ENCODE results near the gene ZNF318. TPM values are rescaled to one million over a fixed set of nuclear protein-coding genes. Genes with fewer than 3 reads are reported as not detected.
"Not testable (repeated sequence)": the region's sequence is repeated elsewhere in the genome, so short reads cannot be mapped to it uniquely, and the experiment has no call there.

Gene ZNF318
- 11.3 TPM for total RNA-seq
- long read RNA-seq, partial matches to known transcripts, result 0 of 1 reads
- long read RNA-seq, other reads (novel, unspliced or antisense), result 1 of 1 reads

DNA sequence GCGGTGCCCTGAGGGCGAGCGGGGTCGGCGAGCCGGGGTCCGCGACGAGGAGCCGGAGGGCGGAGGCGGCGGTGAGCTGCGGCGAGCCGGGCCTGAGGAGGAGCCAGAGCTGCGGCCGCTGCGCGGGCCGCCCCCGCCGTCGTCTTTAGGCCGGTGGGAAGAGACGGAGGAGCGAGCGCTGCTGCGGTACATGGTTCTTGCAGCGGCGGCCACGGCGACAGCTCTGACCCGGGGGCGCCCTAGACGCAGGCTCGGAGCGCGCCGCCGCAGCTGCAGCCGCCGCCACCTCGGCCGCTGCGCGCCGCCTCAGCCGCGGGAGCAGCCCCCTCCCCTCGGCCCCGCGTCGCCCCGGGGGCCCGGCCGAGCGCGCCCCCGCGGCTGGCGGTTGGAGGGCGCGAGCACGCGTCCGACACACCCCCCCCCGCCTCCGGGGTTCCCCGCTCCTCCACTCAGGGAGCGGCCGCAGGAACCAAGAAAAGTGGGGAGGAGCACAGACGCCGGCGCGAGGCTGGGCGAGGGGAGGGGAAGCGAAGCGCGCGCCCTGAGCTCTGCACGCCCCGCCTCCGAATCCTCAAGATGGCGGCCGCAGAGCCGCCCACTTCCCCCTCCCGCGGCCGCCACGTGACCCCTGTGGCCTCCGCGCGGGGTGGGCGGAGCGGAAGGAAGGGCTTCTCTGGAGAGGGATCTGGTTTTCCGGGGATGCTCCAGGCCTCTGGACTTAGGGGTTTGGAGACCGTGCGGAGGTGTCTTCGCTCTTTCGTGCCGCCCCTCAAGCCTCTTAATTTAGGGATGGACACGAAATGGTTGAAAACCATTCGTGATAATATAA is at the start of gene ZNF318:
Gene ZNF318 (minus strand): TSS at position 474 of the 829 bp plus-strand sequence. CDS start 282 bp downstream, at position 192.
- ATAC-seq (peak; percentile 99), DNase-seq (ENCODE audit: missing footprints) (peak; percentile 99)
- intact Hi-C loops (cut with DNase I), result loop anchor here (2.0 kb wide), 2 partner anchors 41 to 57 kb away; partner anchors contain the start of gene ABCC10

- ATAC-seq (no peak), DNase-seq (ENCODE audit: missing footprints) (no peak)
- intact Hi-C loops (cut with DNase I), result no loop called here
These were observed 47.5 kb upstream of the ZNF318 start for GRCh38 chr6:43416935-43417334.

DNA sequence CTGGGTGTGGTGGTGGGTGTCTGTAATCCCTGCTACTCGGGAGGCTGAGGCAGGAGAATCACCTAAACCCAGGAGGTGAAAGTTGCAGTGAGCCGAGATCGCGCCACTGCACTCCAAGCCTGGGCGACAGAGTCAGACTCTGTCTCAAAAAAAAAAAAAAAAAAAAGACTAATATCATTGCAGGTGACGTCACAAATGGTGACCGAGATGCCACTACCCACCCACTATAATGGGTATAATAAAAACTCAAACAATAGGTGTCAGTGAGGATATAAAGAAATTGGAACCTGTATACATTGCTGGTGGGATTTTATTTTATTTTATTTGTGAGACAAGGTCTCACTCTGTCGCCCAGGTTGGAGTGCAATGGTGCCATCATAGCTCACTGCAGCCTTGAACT is 45.8 kb upstream of the ZNF318 start:
- intact Hi-C loops (cut with DNase I); DNase-seq (ENCODE audit: missing footprints); ATAC-seq: not testable (repeated sequence)

- intact Hi-C loops (cut with DNase I), result no loop called here
- no peak for ATAC-seq
- no peak for DNase-seq (ENCODE audit: missing footprints)
These were observed 43.6 kb upstream of the ZNF318 start for GRCh38 chr6:43413002-43413401.

- intact Hi-C loops (cut with DNase I), result no loop called here
- no peak for DNase-seq (ENCODE audit: missing footprints)
- no peak for ATAC-seq
These were observed 43.1 kb upstream of the ZNF318 start for GRCh38 chr6:43412541-43412940.

DNA sequence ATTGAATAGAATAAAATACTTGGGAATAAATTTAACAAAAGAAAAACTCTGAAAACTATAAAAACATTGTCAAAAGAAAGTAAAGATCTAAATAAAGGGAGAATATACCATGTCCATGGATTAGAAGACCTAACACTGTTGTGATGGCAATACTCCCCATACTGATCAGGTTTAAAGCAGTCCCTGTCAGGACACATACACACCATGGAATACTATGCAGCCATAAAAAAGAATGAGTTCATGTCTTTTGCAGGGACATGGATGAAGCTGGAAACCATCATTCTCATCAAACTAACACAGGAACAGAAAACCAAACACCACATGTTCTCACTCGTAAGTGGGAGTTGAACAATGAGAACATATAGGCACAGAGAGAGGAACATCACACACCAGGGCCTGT is 41.3 kb upstream of the ZNF318 start:
- intact Hi-C loops (cut with DNase I); ATAC-seq; DNase-seq (ENCODE audit: missing footprints): not testable (repeated sequence)

DNA sequence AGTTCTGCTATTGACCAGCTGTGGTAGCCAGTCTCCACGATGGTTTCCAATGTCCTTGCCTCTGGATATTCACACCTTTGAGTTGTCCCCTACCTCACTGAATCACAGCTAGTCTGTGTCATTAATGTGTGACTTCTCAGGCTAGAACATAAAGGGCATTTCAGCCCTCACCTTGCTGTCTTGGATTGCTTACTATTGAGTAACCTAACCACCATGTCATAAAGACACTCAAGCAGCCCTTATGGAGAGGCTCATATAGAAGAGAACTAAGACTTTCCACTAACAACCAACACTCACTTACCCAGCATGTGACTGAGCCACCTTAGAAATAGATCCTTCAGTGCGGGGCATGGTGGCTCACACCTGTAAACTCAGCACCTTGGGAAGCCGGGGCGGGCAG is 38.8 kb upstream of the ZNF318 start:
- ATAC-seq (no peak), DNase-seq (ENCODE audit: missing footprints) (no peak)
- intact Hi-C loops (cut with DNase I), result no loop called here

DNA sequence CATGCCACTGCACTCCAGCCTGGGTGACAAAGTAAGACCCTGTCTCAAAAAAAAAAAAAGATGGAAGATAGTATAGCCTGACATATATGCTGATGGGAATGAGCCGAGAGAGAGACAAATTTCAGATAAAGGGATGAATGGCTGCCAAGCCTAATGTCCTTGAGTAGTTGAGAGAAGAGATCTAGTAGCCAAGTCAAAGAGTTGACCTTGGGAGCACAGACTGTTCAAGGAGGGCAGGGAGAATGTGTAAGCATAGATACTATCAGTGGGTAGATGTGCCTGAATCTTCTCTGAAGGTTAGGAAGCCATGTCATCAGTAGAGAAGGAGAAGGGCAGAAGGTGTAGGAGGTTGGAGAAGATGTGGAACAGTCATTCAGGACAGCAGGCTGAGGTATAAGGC is 37.8 kb upstream of the ZNF318 start:
- ATAC-seq, result no peak
- DNase-seq (ENCODE audit: missing footprints), result no peak
- intact Hi-C loops (cut with DNase I), result no loop called here

GRCh38 chr6:43405354-43405753 is 35.9 kb upstream of the ZNF318 start:
- DNase-seq (ENCODE audit: missing footprints) (no peak), ATAC-seq (no peak)
- intact Hi-C loops (cut with DNase I), result no loop called here

GRCh38 chr6:43402820-43403219 is 33.4 kb upstream of the ZNF318 start:
- intact Hi-C loops (cut with DNase I), result no loop called here
- ATAC-seq, result no peak
- DNase-seq (ENCODE audit: missing footprints), result no peak

- intact Hi-C loops (cut with DNase I), result no loop called here
- no peak for DNase-seq (ENCODE audit: missing footprints)
- ATAC-seq, result peak; percentile 71
These were observed 32.3 kb upstream of the ZNF318 start for GRCh38 chr6:43401730-43402129.

DNA sequence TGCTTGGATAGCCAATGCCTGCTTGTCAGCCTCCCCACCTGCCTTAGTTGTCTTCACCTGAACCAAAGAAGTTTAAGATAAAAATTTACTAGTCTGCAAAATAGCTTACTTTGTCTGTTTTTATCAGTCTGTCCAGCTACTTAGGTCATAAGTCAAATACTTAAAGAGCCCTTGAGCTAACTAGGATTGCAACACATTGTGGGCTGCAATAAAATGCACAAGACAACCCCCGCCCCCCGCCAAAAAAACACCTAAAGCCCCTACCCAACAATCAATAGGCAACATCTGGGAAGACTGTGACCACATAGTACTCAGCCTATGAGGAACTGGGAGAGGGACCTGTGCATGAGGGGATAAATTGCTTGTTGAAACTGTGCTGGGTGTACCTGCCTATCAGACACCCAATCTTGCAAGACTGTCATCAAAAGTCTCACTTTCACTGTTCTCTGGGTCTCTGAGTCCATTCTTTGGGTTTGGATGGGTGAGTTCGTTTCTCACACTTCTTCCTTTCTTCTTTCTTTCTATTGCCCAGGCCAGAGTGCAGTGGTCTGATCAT is 30.6 kb upstream of the ZNF318 start:
- DNase-seq (ENCODE audit: missing footprints), result no peak
- intact Hi-C loops (cut with DNase I), result no loop called here
- no peak for ATAC-seq

DNA sequence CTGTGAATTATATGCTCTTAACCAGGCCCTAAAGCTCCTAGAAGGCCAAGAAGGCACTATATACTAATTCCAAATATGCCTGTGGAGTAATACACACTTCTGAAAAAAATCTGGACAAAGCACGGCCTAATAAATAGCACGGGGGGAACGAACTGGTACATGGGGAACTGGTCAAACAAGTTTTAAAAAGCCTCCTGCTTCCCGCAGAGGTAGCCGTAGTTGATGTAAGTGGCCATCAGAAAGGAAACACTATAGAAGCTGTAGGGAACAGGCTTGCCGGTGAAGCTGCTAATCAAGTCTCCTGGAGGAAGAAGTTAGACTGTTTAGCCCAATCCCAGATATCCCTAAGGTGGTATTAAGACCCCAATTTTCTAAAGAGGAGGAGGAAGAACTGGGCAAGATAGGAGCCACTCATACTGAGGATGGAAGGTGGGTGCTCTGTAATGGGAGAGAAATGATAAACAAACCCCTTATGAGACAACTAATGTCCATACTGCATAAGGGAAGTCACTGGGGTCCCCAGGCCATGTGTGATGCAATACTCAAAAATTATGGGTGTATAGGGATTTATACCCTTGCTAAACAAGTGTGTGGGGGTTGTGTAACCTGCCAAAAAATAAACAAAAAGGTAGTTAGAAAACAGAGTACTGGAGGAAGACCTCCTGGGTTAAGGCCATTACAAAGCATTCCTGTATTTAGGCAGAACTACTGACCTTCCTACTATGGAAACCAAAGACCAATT is 27.1 kb upstream of the ZNF318 start:
- intact Hi-C loops (cut with DNase I), result no loop called here
- ATAC-seq, result no peak
- DNase-seq (ENCODE audit: missing footprints), result no peak

GRCh38 chr6:43395776-43396175 is 26.3 kb upstream of the ZNF318 start:
- intact Hi-C loops (cut with DNase I), result no loop called here
- ATAC-seq (no peak), DNase-seq (ENCODE audit: missing footprints) (no peak)

DNA sequence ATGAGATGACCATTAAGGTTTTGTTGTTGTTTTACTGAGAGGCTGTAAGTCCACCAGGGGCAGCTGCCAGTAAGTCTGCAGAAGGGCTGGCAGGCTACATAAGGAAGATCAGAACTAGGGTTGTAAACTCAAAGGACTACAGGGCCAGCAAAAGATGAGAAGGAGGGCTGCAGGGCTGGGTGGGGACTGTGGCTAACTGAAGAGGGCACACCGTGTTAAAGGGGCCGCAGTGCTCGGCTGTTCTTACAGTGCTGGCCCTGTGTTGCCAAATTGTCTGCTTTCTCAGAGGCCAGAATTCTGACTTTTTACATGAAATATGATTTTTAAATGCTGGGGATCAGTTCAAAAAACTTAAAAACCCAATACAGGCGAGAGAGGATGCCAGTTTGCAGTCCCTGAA is 25.5 kb upstream of the ZNF318 start:
- ATAC-seq (no peak), DNase-seq (ENCODE audit: missing footprints) (no peak)
- intact Hi-C loops (cut with DNase I), result no loop called here

DNA sequence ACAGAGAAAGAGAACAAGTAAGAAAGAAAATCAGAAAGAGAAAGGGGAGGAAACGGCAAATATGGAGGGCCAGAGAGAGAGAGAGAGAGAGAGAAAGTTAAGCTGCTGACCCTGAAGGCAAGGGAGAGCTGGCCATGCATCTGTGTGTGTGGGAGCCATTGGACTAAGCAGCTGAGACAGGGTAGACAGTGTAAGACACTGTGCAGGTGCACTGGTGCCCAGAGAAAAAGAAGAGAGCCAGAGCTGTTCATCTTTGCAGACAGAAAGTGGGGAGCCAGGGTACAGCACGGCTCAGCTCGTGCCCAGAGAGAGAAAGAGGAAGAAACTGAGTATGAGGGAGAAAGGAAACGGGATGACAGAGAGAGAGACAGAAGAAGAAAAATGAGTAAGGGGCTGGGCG is 24.2 kb upstream of the ZNF318 start:
- no peak for DNase-seq (ENCODE audit: missing footprints)
- ATAC-seq, result no peak
- intact Hi-C loops (cut with DNase I), result no loop called here

- DNase-seq (ENCODE audit: missing footprints); ATAC-seq; intact Hi-C loops (cut with DNase I): not testable (repeated sequence)
These were observed 23.7 kb upstream of the ZNF318 start for GRCh38 chr6:43393133-43393532.

DNA sequence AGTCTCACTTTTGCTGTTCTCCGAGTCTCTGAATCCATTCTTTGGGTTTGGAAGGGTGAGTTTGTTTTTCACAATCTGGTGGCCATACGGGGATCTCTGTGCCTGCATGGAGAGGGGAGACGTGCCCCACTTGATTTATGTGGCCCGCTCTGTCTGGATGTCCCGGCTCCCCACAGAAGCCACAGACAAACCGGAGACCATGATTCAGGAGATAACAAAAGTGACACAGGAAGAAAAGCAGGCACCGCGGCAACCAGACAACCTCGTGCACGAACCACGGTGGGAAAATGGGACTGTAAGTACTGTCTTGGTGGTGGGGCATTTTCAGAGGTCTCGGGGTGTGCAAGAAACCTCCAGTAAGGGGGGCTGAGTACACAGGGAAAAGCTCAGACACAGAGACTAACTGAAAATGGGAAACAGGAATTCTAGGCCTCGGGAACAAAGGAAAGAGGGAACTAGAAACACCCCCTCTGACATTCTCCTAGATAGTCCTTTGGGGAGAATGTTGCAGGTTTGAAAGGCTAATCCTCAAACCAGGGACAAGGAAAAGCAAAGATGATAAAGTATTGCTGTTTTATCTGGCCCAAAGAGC is 22.1 kb upstream of the ZNF318 start:
- ATAC-seq (no peak), DNase-seq (ENCODE audit: missing footprints) (no peak)
- intact Hi-C loops (cut with DNase I), result no loop called here

DNA sequence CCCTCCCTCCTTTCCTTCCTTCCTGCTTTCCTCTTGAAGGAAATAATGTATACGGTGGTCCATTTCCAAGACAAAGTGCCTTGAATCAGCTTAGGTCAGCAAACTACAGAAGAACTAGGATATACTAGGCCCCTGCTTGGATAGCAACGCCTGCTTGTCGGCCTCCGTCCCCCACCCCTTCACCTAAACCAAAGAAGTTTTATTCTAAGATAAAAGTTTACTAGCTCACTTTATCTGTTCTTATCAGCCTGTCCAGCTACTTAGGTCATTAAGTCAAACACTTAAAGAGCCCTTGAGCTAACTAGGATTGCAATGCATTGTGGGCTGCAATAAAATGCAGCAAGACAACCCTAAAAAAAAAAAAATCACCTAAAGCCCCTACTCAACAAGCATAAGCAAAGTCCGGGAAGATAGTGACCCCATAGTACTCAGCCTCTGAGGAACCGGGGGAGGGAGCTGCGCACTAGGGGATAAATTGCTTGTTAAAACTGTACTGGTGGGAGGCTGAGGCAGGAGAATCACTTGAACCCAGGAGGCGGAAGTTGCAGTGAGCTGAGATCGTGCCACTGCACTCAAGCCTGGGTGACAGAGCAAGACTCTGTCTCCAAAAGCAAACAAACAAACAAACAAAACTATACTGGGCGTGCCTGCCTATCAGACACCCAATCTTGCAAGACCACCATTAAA is 21.4 kb upstream of the ZNF318 start:
- intact Hi-C loops (cut with DNase I); ATAC-seq; DNase-seq (ENCODE audit: missing footprints): not testable (repeated sequence)
